Cardiac muscle cell (in vitro differentiated cells and primary cell): ENCODE data around the gene EPSTI1. TPM values are rescaled to one million over a fixed set of nuclear protein-coding genes. Genes with fewer than 3 reads are reported as not detected.

Experiments
- DNase-seq, 2 donors: peaks; one replicate each; pipeline versions ENCODE4 v3.0.0 to v3.0.0-alpha.2; 2010 to 2017; ENCODE audit warnings: low read depth in 1 of 2, low spot score in 1 of 2
- H3K27ac ChIP-seq: fragments of 200-600 bp; sonication (generic); 2 replicates; pipeline ENCODE4 v1.5.1; 2016
- H3K27me3 ChIP-seq: fragments of 200-600 bp; sonication (generic); 2 replicates; pipeline ENCODE4 v1.6.0; 2016; ENCODE audit warnings: control low read depth
- H3K36me3 ChIP-seq: fragments of 200-600 bp; sonication (generic); 2 replicates; pipeline ENCODE4 v1.5.1; 2016; ENCODE audit warnings: control low read depth
- H3K4me1 ChIP-seq: fragments of 200-600 bp; sonication (generic); 2 replicates; pipeline ENCODE4 v1.8.1; 2017; ENCODE audit warnings: low read depth, mild to moderate bottlenecking, mixed run types
- H3K4me3 ChIP-seq: fragments of 200-600 bp; sonication (generic); 2 replicates; pipeline ENCODE4 v1.5.1; 2016; ENCODE audit warnings: mild to moderate bottlenecking
- H3K9me3 ChIP-seq: fragments of 200-600 bp; sonication (generic); 2 replicates; pipeline ENCODE4 v1.5.1; 2017; ENCODE audit warnings: low read depth, mild to moderate bottlenecking, control low read depth
- polyA plus RNA-seq: library from polyadenylated mRNA; unstranded; fragments of >200 nt; fragmentation: Nextera tagmentation; extraction: Ambion mirVana; gene quantifications from 2 replicates; pipeline ENCODE4 v1.2.1, GENCODE V29; 2016
- total RNA-seq: library from RNA; depleted of rRNA; stranded (reverse); fragments of >200 nt; gene quantifications from 2 replicates; pipeline ENCODE4 v1.2.3, GENCODE V29; 2016
- TF ChIP-seq, protein P1 (sequence below): IDR thresholded peaks from 2 replicates; pipeline ENCODE4 v1.5.1; 2012; ENCODE audit warnings: low read depth, mild to moderate bottlenecking, low read length

EPSTI1 gene
- total and polyA plus RNA-seq, 2 experiments from 2014 or later: 11.8 to 11.9 TPM

DNA sequence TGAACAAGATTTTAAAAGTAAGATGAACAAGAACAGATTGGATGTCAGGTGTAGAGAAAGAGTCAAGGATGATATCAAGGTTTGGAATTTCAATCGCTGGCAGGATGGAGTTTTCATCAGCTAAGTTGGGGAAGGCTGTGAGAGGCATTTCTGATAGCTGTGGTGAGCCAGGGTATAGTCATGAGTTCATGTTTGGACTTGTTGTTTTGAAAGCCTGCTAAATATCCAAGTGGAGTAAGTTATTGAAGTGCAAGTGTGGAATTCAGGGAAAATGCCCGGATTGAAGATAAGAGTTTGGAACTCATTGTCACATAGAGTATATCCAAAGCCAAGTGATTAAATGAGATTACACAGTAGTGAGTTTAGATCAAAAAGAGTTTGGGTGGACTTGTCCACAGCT is 11.0 kb upstream of the EPSTI1 start:
- Histone ChIP-seq H3K9me3 (no peaks in the 10 kb centered on the region), H3K4me3 (no peak overlapping the region), H3K4me1 (peaks cover 19% of the 10 kb centered on the region), H3K27me3 (no peaks in the 10 kb centered on the region), H3K36me3 (no peaks in the 10 kb centered on the region), H3K27ac (no peak overlapping the region)
- no peak for DNase-seq
- TF ChIP-seq, protein P1, sequence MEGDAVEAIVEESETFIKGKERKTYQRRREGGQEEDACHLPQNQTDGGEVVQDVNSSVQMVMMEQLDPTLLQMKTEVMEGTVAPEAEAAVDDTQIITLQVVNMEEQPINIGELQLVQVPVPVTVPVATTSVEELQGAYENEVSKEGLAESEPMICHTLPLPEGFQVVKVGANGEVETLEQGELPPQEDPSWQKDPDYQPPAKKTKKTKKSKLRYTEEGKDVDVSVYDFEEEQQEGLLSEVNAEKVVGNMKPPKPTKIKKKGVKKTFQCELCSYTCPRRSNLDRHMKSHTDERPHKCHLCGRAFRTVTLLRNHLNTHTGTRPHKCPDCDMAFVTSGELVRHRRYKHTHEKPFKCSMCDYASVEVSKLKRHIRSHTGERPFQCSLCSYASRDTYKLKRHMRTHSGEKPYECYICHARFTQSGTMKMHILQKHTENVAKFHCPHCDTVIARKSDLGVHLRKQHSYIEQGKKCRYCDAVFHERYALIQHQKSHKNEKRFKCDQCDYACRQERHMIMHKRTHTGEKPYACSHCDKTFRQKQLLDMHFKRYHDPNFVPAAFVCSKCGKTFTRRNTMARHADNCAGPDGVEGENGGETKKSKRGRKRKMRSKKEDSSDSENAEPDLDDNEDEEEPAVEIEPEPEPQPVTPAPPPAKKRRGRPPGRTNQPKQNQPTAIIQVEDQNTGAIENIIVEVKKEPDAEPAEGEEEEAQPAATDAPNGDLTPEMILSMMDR: no peak

DNA sequence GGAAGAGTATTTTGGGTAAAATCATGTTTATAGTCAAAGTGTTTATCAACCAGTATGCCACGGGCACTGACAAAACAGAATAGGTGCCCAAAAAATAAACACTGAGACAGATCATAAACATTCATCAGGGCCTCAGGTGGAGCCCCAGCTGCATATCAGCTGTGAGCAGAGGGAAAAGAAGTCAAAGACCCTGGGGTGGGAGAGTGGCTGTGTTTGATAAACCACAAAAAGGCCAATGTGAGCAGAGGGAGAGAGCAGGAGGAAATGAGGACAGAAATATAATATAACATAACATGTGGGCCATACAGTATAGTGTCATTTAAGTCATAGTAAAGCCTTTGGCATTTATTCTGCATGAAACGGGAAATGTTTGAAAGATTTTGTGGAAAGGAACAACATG is 10.0 kb upstream of the EPSTI1 start:
- DNase-seq: no peak
- peaks cover 26% of the 10 kb centered on the region for H3K4me1 ChIP-seq
- H3K27ac ChIP-seq: no peak overlapping the region
- no peaks in the 10 kb centered on the region for H3K9me3 ChIP-seq
- no peak overlapping the region for H3K4me3 ChIP-seq
- TF ChIP-seq, protein P1: no peak
- no peaks in the 10 kb centered on the region for H3K27me3 ChIP-seq
- no peaks in the 10 kb centered on the region for H3K36me3 ChIP-seq

DNA sequence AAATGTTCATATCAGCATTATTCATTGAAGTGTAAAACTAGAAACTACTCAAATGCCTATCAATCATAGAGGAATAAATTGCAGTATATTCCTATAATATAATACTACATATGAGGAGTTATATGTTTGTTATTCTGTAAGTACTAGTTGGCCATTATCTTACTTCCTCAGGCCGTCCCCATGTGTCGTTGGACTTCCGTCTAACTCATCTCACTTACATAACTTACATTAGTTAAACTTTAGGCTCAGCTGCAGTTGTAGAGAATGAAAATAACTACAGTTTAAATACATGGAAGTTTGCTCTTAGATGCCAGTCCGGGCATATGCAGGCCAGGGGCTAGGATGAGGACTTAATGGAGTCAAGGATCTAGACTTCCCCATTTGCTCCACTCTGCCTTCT is 8.6 kb upstream of the EPSTI1 start:
- DNase-seq: no peak
- H3K36me3 ChIP-seq: no peaks in the 10 kb centered on the region
- TF ChIP-seq, protein P1: no peak

DNA sequence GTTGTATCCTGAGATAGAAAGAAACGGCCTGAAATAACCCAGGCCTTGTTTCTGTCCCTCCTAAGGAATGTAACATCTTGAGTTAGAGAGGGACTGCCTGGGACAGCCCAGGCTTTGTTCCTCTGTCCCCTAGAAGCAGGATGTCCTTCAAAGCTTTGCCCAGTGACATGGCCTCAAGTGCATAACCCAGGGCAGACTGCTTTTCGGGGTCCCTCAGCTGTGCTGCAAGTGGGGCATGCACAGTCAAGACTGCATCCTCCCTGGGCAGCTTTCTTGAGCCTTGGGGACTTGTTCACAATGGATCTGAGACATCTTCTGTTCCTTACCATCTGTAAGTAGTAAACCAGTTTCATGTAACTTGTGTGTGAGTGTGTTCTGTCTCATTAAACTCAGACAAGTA is 7.5 kb upstream of the EPSTI1 start:
- TF ChIP-seq, protein P1: no peak

More for the DNA sequence above, 8.6 kb upstream of the EPSTI1 start:
- Histone ChIP-seq H3K4me3 (no peak overlapping the region), H3K27ac (no peak overlapping the region), H3K9me3 (no peaks in the 10 kb centered on the region), H3K4me1 (peaks cover 37% of the 10 kb centered on the region), H3K27me3 (no peaks in the 10 kb centered on the region)

DNA sequence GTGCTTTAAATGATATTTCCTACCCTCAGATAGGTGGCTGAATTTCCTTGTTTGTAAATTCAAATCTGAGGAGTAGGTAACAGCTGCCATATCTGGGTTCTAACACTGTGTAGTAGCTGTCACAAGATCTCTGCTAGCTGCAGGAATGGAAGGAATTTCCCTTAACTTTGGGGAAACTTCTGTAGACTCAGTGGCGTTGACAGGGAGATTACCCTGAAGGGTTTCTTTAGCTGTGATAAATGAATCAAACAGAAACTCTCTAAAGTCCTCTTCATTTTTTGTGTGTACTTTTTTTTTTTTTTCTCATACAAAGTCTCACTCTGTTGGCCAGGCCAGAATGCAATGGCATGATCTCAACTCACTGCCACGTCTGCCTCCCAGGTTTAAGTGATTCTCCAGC is 5.3 kb upstream of the EPSTI1 start:
- TF ChIP-seq, protein P1: no peak
- H3K4me1 ChIP-seq: peaks cover 38% of the 10 kb centered on the region
- H3K27me3 ChIP-seq: no peaks in the 10 kb centered on the region
- H3K27ac ChIP-seq: peak overlapping the region; percentile 91
- peak; percentile 61 to 69 for DNase-seq
- no peak overlapping the region for H3K4me3 ChIP-seq
- no peaks in the 10 kb centered on the region for H3K36me3 ChIP-seq
- no peaks in the 10 kb centered on the region for H3K9me3 ChIP-seq

More for the DNA sequence above, 7.5 kb upstream of the EPSTI1 start:
- no peak for DNase-seq
- Histone ChIP-seq H3K9me3 (no peaks in the 10 kb centered on the region), H3K27ac (peak overlapping the region; percentile 31), H3K4me3 (no peak overlapping the region), H3K4me1 (peaks cover 33% of the 10 kb centered on the region), H3K36me3 (no peaks in the 10 kb centered on the region), H3K27me3 (no peaks in the 10 kb centered on the region)

DNA sequence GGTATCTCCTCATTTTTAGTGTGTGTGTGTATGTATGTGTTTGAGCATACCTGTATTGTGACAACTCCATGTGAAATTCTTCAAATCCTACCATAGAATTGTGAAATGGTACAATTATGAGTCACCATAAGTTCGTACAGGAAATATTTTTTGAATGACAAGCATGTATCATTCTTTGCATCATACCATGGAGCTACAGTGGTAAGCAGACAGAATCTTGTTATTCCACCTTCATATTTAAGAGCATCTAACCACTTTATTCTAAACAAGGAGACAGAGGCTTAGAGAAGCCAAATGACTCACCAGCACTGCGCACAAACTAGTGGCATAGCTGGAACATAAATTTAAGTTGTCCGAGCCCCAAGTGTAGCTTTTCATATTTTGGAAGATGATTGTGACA is 4.5 kb upstream of the EPSTI1 start:
- Histone ChIP-seq H3K4me3 (no peak overlapping the region), H3K27me3 (no peaks in the 10 kb centered on the region), H3K36me3 (no peaks in the 10 kb centered on the region), H3K4me1 (peaks cover 40% of the 10 kb centered on the region), H3K27ac (peak overlapping the region; percentile 91), H3K9me3 (no peaks in the 10 kb centered on the region)
- TF ChIP-seq, protein P1: no peak
- peak in 1 of 2 donors; percentile 69 for DNase-seq
